Measurements from ENCODE around the gene HOOK2. TPM values are rescaled to one million over a fixed set of nuclear protein-coding genes. Genes with fewer than 3 reads are reported as not detected.

The HOOK2 gene
- total and polyA plus RNA-seq, 9 of the 15 experiments (the other 6 are each of a cell fraction or from before 2014, with no cell fraction given) = 1.3 to 17.2 (median 9.9) TPM

DNA sequence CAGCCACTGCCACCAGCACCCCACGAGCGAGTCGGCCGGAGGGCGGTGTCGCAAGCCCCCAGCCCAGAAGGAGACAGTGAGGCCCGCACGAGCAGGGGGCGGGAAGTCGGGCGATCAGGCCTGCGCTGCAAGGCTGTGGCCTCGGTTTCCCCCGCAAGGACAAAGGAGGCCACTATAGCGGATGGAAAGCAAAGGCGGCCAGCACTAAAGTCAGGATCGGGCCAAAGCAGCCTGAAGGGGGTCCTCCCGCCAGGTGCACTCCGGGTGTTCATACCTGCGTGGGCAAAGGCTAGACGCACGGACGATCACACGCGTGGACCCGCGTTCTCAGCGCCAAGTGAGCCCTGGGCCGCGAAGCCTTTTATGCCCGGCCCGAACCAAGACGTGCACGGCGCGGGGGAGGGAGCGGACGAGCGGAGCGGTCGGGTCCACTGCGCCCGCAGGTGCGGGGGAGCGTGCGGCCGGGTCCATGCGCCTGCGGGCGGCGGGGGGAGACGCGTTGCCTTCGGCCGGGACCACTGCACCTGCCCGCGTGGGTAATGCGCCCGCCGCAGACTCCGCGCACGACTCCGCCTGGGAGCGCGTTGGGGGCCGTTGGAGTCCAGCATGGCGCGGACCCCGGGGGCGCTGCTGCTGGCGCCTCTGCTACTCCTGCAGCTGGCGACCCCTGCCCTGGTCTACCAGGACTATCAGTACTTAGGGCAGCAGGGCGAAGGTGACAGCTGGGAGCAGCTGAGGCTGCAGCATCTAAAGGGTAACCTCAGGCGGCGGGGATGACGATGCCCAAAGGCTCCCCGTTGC lies 26.3 kb upstream of the HOOK2 start, which contains the start of the genes PRDX2 and THSD8:
Gene PRDX2 (minus strand): TSS at position 335 of the 801 bp plus-strand sequence. CDS start 539 bp downstream, outside the sequence.
Gene THSD8 (plus strand): TSS at position 604 of the 801 bp plus-strand sequence. CDS start 3 bp downstream, at position 607.
- intact Hi-C loops (cut with micrococcal nuclease) (no loop called here), in situ Hi-C loops (cut with MboI) (no loop called here)
- Histone ChIP-seq H2AFZ (ENCODE audit: low read depth, low read length) (peak within 1 kb of the TSS; percentile 97), H3K79me2 (ENCODE audit: control insufficient read depth, insufficient read depth, low read length) (peaks cover 33% of the 10 kb centered on the region), H3K27ac (ENCODE audit: extremely low read depth, low read depth, low read length) (peak within 1 kb of the TSS; percentile 90), H3K36me3 (ENCODE audit: control insufficient read depth, insufficient read depth, low read length) (peaks cover 32% of the 10 kb centered on the region; the same call in 2 of the 3 replicates), H3K4me2 (ENCODE audit: insufficient read depth, low read length) (peak within 1 kb of the TSS; percentile 82), H3K4me3 (peak within 1 kb of the TSS; percentile 76), H3K9me3 (replicated peaks; ENCODE audit: control insufficient read depth, insufficient read depth, low read depth, low read length) (no peaks in the 10 kb centered on the region), H3K27me3 (ENCODE audit: control insufficient read depth in 2 of 2, insufficient read depth in 2 of 2, low read length in 2 of 2) (no peaks in the 10 kb centered on the region), H3K9ac (ENCODE audit: insufficient read depth in 1 of 2, low read depth in 2 of 2, low read length in 2 of 2) (peak within 1 kb of the TSS; percentile 90 to 96), H3K9me1 (ENCODE audit: control insufficient read depth, insufficient read depth, low read length) (no peaks in the 10 kb centered on the region), H3K4me1 (replicated peaks in 1 of 2; ENCODE audit: control insufficient read depth in 2 of 2, insufficient read depth in 2 of 2, low read length in 2 of 2) (peaks cover 25 to 60% of the 10 kb centered on the region in 2 experiments; a peak in 4 of 5 replicates), H4K20me1 (replicated peaks; ENCODE audit: control insufficient read depth, insufficient read depth, low read length) (no peaks in the 10 kb centered on the region)
- FAIRE-seq = peak; percentile 72
- ChIA-PET CTCF (ENCODE audit: low intra/inter-chr PET ratio) (interaction anchor here (0.6 kb wide), 1 partner anchor 500 kb away, joined by 3 read pairs; no protein-coding TSS in a partner anchor), POLR2A (interaction anchor here (0.6 to 2.7 kb wide), 7 partner anchors 9 to 42 kb away, joined by 3 to 29 read pairs (median 5); partner anchors contain the start of gene JUNB)
- WGBS (ENCODE audit: insufficient coverage, low coverage, missing lambda C conversion rate) = under 1% methylated on average over 74 of the region's 78 CpGs
- ATAC-seq = peak; percentile 83
- no TSS peak for BruUV-seq (replicated peaks)
- peak; percentile 88 to 93 (median 90) for DNase-seq (ENCODE audit: extremely low read depth in 1 of 4, low spot score in 3 of 4)
- TF ChIP-seq SMAD1 (IDR thresholded peaks at IDR 0.05; ENCODE audit: low read depth, low read length, partially characterized antibody) (peak; percentile 54), CREB1 (IDR thresholded peaks at IDR 0.05) (peak; percentile 66), CREB1 (CRISPR knock-in tag; IDR thresholded peaks at IDR 0.05) (peak; percentile 88), TEAD2 (tag; IDR thresholded peaks at IDR 0.05) (no peak), SAFB (IDR thresholded peaks at IDR 0.05; ENCODE audit: borderline replicate concordance, low read depth, low read length) (peak; percentile 65; the same call in 1 of the 2 replicates), HDAC3 (IDR thresholded peaks at IDR 0.05; ENCODE audit: borderline replicate concordance, partially characterized antibody) (no peak), JUNB (CRISPR knock-in tag; conservative IDR thresholded peaks at IDR 0.05) (0 out of 2 replicates have a peak, but pooled peaks have one; percentile 44), ZKSCAN3 (CRISPR knock-in tag; IDR thresholded peaks at IDR 0.05) (no peak), NR2C2 (CRISPR knock-in tag; IDR thresholded peaks at IDR 0.05) (no peak; the same call in none of the 2 replicates), NR2C2 (tag; IDR thresholded peaks at IDR 0.05) (peak; percentile 74), NONO (IDR thresholded peaks at IDR 0.05; ENCODE audit: low read depth in 2 of 2, low read length in 1 of 2) (peak; percentile 68 to 99; a peak in 3 of 4 replicates)
- TF ChIP-seq, protein P1, sequence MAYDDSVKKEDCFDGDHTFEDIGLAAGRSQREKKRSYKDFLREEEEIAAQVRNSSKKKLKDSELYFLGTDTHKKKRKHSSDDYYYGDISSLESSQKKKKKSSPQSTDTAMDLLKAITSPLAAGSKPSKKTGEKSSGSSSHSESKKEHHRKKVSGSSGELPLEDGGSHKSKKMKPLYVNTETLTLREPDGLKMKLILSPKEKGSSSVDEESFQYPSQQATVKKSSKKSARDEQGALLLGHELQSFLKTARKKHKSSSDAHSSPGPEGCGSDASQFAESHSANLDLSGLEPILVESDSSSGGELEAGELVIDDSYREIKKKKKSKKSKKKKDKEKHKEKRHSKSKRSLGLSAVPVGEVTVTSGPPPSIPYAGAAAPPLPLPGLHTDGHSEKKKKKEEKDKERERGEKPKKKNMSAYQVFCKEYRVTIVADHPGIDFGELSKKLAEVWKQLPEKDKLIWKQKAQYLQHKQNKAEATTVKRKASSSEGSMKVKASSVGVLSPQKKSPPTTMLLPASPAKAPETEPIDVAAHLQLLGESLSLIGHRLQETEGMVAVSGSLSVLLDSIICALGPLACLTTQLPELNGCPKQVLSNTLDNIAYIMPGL (CRISPR knock-in tag; IDR thresholded peaks at IDR 0.05) = peak; percentile 58
- TF ChIP-seq, protein P2, sequence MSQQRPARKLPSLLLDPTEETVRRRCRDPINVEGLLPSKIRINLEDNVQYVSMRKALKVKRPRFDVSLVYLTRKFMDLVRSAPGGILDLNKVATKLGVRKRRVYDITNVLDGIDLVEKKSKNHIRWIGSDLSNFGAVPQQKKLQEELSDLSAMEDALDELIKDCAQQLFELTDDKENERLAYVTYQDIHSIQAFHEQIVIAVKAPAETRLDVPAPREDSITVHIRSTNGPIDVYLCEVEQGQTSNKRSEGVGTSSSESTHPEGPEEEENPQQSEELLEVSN (IDR thresholded peaks at IDR 0.05; ENCODE audit: borderline replicate concordance in 1 of 2, extremely low read depth in 1 of 2, insufficient read depth in 1 of 2, insufficient read length in 1 of 2, low read depth in 1 of 2, low read length in 1 of 2, poor library complexity in 1 of 2, severe bottlenecking in 1 of 2) = peak; percentile 73 to 79
- TF ChIP-seq, protein P3, sequence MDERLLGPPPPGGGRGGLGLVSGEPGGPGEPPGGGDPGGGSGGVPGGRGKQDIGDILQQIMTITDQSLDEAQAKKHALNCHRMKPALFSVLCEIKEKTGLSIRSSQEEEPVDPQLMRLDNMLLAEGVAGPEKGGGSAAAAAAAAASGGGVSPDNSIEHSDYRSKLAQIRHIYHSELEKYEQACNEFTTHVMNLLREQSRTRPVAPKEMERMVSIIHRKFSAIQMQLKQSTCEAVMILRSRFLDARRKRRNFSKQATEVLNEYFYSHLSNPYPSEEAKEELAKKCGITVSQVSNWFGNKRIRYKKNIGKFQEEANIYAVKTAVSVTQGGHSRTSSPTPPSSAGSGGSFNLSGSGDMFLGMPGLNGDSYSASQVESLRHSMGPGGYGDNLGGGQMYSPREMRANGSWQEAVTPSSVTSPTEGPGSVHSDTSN (CRISPR knock-in tag; IDR thresholded peaks at IDR 0.05; ENCODE audit: low read depth) = no peak
- TF ChIP-seq, protein P3 (tag; conservative IDR thresholded peaks at IDR 0.05; ENCODE audit: low read depth) = no peak
